ENCODE results near the gene HHAT.
"Not testable (repeated sequence)": the region's sequence is repeated elsewhere in the genome, so short reads cannot be mapped to it uniquely, and the experiment has no call there.

Gene HHAT

DNA sequence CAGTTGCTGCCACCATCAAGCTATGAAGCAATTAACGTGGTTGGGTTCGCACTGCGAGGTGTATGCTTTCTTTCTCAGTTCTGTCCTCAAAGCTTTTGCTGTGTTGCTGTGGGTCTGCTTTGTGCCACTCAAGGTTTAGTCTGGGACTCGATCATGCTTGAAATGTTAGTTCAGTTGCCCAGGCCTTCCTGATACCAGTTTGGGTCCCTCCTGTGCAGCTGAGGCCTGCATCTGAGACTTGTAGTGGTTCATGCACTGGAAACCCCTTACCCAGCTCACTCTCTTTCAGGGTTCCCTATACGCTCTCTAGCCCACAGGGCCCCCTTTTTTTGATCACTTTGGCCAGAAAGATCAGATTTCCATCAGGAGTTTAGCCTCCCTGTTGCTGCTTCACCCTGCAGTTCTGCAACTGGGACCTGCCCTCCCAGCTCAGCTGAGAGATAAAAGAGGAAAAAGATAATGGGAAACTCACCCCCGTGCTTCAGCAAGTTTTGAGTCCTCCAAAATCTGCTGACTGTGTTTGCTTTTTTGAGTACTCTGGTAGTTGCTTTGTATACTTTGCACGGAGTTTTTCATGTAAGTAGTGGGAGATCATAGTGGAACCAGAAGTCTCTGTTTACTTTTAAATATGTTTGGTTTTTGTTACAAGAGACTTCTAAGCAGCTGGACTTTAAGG lies 317.0 kb downstream of the HHAT start:
- DNase-seq (ENCODE audit: low read depth, low spot score) = no peak

DNA sequence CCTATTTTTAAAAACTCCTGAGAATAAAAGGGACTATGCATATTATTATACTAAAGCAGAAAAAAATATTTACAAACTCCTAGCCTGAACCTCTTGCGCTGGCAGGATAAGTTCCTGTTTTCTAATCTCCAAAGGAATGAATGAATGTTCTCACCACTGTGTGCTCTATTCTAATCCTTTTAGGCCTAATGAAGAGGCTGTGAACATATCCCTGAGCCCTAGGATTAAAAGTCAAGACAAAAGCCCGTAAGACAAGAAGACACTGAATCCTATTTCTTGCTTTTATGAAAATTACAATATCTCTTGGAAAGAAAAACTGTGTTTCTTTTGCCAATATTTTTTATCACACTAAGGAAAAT lies 317.5 kb downstream of the HHAT start:
- no peak for DNase-seq (ENCODE audit: low read depth, low spot score)

DNA sequence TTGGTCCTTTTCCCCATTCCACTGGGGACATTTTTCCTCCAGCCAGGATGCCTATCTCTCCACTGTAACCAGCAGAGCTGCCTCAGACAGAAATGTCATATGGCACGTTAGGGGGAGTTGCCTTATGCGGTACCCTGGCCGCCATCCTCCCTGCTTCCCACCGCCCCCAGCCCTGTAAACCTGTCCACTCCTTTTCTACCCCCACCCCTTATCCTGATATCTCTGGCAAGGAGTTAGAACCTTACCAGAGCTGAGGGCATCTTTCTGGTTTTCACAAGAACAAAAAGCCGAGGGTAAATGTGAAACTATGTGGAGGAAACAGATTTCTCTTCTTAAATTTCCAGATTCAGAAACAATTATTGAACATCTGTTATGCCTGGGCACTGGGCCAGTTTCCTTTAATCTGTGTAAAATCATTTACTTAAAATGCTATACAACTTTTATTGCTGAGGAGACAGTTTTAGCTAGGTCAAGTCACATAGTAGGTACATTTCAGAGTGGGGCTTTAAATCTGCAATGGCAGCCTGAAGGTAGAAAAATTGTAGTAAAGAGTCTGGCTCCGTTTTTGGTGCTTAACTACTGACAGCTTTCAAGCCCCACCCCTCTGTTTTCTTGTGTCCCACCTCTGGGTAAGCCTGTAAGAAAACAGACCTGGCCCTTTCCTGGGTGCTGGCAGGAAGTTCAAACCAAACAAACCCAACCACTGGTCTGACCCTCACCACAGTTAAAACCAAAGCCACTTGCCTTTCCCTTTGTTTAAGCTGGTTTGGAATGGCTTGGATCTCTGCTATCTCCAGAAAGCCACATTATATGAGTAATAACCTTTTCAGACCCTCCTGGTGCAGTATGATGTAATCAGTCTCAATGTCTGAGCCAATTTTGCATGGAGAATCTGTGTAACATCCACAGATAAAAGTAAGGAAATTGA lies 319.0 kb downstream of the HHAT start:
- no peak for DNase-seq (ENCODE audit: low read depth, low spot score)

DNA sequence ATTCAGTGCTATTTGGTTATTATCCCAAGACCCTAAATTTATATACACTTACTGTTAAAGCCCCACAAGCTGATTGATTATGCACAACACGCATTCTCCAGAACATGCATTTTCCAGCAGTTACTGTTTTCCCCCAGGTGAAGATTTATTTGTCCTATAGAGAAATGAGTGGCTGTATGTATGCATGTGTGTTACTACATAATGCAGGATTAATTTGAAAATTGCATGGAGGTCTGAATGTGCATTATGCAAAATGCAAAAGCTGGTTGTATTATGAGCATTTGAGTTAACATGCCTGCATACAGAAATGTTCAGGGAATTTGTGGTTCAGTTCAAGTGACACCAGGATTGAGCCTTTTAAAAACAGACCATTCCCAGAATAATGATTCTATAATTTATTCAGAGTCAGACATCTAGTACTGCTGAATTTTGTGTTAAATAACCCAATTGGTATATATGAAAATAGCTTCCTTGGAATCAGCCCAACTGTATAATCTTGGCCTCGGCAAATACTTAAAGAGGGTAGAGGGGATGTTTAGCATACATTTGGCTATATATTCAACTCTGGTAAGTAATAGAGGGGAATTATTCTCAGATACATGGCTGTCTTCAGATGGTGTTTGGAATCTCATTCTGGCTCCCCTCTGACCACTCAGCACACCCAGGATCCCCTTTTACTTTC lies 320.0 kb downstream of the HHAT start:
- no peak for DNase-seq (ENCODE audit: low read depth, low spot score)

DNA sequence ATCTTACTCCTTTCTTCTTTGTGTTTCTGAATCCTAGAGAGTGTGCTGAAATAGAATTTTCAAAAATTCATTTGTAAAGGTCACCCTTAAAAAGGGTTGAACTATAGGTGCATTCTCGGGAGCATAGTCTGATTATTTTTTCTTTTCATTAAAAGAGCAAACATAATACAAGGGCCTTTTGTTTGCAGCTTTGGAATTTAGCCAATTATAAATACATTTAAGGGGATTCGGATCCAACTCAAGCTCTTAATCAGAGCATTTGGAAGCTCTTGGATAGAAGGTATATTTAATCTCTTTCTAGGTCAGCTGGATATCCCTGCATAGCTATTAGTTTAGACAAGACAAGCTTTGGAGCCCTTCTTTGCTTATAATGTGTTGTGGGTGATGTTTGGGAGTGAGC lies 321.7 kb downstream of the HHAT start:
- DNase-seq (ENCODE audit: low read depth, low spot score) = no peak

DNA sequence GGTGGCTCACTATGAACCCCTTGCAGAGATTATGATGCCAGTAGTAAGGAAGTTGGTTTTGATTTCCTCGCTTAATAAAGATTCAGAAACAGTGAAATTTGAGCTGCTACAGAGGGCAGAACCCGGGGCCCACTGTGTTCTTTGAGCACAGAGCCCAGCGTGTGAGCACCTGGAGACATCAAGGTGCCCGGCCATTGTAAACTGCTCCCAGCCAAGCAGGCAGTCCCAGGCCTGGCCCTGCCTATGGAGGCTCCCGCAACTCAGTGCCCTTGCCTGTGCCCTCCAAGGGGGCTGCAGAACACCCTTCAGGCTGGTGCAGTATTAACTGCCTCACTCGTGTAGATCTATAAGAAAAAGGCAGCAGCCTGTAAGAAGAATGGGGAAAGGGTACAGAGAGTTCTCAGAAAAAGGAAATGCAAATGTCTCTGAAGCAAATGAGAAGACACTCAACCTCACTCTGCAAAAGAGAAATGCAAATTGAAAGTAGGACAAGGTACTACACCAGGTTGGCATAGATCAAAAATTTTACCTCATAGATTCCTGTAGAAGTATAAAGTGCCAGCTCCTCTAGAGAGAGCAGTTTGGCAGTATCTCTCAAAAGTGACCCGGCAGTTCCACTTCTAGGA lies 323.7 kb downstream of the HHAT start:
- DNase-seq (ENCODE audit: low read depth, low spot score) = no peak

DNA sequence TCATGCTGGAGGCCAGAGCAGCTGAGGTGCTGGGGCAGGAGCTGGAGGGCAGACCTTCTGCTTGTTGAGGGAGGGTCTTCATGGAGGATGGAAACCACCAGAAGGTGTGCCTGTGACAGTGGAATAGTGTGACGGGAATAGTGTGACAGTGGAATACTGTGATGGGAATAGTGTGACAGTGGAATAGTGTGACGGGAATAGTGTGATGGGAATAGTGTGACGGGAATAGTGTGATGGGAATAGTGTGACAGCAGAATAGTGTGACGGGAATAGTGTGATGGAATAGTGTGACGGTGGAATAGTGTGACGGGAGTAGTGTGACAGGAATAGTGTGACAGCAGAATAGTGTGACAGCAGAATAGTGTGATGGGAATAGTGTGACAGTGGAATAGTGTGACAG lies 325.1 kb downstream of the HHAT start:
- DNase-seq (ENCODE audit: low read depth, low spot score) = no peak

DNA sequence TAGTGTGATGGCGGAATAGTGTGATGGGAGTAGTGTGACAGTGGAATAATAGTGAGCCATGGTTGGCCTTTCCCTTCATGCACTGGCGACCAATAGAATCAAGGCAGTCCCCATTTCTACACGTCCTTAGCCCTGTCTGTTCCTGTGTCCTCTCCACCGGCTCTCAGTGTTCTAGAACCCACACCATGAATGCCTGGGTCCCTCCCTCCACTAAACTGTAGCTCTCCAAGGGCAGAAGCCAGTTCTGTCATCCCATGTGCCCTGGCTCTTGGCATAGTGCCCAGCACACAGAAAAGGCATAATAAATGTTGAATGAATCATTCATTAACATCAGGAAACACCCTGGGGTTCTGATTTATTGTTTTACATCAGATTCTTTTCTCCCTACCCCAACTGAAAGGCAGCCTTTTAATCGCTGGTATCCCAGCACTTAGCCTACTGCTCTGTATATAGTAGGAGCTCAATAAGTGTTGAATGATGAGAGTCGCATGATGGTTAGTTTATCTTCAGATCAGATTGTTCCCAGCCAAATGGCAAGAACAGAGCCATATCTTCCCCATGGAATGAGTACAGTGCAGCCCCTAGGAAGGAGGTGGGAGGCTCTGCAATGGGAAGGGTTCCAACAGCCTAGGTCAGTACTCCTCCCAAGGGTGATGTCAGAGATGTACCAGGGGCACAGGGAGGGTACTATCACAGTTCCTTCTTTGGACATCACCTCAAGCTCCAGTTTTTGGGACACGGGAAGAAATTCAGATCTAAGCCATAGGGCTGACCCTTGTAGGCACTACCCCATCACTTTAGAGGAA lies 325.7 kb downstream of the HHAT start:
- DNase-seq (ENCODE audit: low read depth, low spot score) = no peak

DNA sequence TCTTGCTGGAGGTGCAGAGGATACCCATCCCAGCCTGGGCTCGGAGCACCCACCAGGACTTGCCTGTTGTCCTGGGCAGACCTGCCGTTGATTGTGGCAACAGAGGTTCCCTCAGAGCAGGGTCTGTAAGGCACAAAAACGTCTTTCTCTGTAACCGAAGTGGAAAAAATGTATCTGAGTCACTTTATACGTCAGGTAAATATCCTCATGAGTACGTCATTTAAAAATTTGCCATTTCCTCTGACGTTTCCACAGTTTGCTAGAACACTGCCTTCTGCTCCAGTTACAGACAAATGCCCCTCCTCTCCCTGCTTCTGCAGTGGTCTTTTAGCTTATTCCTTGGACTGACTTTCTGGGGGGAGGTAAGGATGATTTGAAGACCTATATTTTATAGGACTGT lies 326.8 kb downstream of the HHAT start:
- no peak for DNase-seq (ENCODE audit: low read depth, low spot score)

DNA sequence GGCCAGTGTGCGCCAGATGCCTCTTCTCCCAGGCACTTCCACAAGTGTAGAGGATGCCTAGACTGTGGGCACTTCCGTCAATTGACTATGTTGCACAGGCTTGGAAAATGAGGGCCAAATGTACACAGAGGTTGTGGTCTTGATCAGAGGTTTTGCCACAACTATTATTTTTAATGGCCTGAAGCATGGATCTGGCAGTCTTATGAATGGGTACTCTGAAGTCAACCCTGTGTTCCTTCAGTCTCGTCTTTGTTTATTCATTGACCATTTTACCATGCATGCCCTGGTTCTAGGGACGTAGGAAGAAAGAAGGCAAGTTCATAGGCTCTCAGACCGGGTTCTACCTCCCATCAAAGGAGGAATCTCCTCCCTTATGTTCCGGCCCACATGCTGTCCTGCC lies 329.1 kb downstream of the HHAT start:
- DNase-seq (ENCODE audit: low read depth, low spot score) = no peak

DNA sequence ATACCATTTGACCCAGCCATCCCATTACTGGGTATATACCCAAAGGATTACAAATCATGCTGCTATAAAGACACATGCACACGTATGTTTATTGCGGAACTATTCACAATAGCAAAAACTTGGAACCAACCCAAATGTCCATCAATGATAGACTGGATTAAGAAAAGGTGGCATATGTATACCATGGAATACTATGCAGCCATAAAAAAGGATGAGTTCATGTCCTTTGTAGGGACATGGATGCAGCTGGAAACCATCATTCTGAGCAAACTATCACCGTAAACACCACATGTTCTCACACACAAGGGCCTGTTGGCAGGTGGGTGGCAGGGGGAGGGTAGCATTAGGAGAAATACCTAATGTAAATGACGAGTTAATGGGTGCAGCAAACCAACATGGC lies 332.8 kb downstream of the HHAT start:
- DNase-seq (ENCODE audit: low read depth, low spot score) = not testable (repeated sequence)

DNA sequence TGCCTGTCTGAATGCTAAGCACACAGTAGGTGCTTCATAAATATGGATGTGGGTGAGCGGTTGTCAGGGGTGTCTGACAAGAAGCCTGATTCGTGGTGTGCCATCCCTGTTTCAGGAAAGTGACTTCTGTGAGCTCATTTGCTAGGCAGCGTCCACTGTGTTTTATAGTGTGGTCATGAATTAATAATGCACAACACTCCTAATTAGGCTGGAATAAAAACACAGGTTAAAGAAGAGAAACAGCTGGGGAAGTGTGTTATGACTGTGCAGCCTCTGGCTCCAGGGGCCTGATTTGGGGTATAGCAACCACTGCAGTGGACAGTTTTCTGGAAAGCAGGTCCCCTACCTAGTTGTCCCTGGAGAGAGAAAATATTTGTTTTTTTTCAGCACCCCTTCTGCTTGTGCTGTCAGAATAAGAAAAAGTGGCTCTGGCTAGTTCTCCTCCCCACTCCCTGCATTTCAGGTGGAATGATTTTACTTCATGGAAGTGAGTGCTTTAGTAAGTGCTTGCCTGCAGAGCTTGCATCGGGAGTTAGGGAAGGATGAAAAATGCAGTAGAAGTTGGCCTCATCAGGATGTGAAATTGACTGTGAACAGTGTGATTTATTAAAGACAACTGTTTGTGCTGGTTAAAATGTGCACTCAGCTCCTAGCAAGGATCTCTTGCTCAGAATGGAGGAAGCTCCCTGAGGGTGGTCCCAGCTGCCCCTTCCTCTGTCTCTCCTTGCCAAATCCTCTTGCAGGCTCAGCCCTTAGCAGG lies 333.8 kb downstream of the HHAT start:
- DNase-seq (ENCODE audit: low read depth, low spot score) = no peak

DNA sequence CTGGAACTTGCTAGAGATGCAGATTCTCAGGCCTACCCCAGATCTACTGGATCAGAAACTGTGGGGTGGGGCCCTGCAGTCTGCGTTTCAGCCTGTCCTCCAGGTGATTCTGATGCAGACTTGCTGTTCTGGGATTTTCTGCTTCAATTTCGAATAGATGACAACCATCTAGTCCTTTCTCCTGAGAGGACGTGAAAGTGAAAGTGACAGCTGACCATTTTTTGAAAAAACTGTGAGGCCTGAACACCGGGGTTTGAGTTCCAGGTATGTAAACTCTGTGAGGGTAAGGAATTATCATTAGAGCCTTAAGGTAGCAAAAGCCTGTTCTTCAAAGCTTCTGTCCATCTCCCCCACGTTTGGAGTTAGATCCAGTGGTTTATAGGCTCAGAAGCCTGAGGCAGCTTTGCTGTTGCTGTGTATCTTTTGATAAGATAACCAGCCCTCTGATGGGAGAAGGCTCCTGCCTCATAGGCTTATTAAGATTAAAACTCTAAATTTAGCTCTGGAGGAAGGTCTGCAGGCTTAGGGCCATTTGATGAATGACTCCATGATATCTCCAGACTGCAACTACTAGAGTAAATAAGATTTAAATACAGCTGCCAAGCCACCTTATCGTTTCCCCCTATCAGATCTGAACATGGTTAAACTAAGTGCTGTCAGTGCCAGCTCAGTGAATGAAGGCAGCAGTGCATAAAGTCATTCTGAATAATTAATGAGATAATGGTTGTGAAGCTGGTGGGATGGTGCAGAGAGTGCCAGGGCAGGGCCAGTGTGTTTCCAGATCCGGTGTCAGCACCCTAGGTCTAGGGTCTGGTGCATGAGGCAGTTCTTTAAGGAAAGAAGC lies 335.2 kb downstream of the HHAT start:
- no peak for DNase-seq (ENCODE audit: low read depth, low spot score)

DNA sequence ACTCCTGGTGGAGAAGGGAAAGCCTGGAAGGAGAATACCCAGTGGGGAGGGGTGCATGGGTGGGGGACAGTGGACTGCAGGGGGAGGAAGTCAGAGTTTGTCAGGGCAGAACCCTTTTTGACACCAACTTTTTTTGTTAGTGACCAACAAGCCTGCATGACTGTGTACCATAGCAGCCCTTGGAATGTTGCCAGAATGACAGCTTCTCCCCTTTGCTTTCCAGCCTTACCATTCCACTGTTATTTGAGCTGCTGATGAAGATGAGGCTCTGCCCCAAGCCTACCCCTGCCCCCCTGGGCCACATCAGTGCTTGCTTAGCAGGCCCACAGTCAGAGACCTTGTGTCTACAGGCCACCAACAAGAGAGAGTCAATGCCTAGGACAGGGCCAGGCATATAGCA lies 341.2 kb downstream of the HHAT start:
- no peak for DNase-seq (ENCODE audit: low read depth, low spot score)

DNA sequence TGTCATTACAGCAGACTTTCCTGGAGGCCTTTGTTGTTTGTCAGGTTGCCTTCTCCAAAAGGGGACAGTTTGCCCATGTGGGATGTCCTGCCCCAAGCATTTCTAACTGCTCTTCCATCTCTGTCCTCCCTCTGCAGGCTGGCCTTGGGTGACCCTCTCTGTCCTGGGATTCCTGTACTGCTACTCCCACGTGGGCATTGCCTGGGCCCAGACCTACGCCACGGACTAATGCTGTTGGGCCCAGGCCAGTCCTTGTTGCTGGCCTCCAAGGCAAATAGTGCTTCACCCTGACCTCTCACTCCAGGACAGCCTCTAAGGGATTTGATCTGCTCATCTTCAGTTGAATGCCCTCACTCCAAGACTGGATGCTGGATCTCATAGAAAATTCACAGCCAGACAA lies 345.4 kb downstream of the HHAT start:
- DNase-seq (ENCODE audit: low read depth, low spot score) = no peak

DNA sequence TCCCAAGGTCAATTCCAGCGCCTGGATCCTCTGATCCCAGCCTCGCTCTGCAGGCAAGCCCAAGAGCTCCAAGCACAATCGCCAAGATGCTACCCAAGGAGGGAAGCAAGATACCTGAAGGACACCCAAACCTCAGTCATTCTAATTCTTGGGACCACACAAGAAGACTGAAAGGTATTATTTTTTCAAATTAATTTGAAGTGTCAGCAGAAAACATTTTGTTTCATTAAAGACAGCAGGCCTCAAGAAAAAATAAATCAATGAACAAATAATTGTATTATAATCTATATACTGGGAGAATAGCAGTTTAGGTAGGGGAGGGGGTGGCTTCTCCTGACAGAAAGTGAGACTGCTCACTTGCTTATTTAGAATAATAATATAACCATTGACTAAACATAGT lies 347.8 kb downstream of the HHAT start:
- no peak for DNase-seq (ENCODE audit: low read depth, low spot score)

DNA sequence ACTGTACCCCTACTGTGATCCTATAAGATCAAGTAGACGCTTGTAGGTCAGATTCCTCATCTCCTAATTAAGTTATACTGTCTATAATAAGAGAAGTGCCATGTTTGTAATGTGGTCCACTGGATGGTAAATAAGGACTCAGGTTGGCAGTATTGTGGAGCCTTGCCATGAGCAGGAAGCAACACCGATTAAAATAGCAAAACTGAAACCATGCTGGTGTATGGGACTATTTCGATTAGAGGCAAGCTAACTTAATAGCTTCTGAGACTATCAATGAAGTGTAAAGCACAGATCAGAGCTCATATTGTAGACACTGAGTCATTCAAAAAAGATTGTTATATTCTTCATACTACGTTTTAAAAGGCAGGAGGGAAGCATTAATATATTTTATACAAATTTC lies 348.8 kb downstream of the HHAT start:
- DNase-seq (ENCODE audit: low read depth, low spot score) = no peak

DNA sequence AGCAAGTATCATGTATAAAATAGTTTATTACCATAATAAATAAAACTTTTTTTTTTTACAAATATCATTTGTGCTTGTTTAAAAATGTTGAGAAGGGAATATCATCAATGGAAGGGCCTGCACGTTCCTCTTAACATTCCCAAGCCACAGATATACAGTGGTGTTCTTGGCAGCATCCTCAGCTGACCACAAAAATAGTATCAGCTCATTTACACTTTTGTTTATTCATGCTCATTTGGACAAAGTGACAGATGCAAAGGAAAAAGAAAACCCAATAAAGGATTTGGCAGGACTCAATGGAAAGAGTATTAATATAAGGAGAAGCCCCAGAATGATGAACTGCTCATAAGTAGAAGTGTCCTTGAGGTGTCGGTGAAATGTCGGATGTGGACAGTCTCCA lies 349.6 kb downstream of the HHAT start:
- DNase-seq (ENCODE audit: low read depth, low spot score) = no peak

DNA sequence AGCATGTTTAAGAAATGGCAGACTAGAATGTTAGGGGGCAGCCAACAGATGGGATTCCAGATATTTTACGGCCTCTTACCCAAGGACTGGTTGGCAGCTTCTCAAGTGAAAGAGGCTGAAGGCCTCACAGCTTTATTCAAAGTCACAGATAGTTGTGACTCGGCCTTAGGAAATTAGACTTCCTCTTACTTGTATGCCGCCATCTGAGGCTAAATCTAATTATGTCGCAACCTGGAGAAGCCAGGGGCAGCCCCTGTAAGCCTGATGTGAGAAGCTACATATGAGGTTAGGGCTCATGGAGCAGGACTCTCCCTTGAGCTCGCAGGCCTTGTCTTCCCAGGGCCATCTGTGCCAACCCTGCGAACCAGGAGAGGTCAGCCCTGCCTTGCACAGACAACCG lies 352.5 kb downstream of the HHAT start:
- no peak for DNase-seq (ENCODE audit: low read depth, low spot score)

All from activated CD4-positive, CD25-positive, alpha-beta regulatory T cell treated with anti-CD3 and anti-CD28 coated beads, Interleukin-2, amount 50 U/mL, for 16 hours (primary cell).